Epithelial cell of esophagus (primary cell): ENCODE data around the gene ZIC2.

Source experiments
- DNase-seq: peaks from one replicate; pipeline ENCODE4 v3.0.0; 2010; ENCODE audit warnings: low read depth
- H3K4me3 ChIP-seq: 2 replicates; pipeline ENCODE4 v1.5.1; 2011; ENCODE audit warnings: mild to moderate bottlenecking, low read length, control low read depth
- CTCF ChIP-seq: IDR thresholded peaks from 2 replicates; pipeline ENCODE4 v1.5.1; 2011; ENCODE audit warnings: low read depth, mild to moderate bottlenecking, low read length, control low read depth, inconsistent platforms; ENCODE audit not compliant: insufficient read depth; ENCODE audit errors: missing control alignments

The ZIC2 gene

GRCh38 chr13:99981735-99982035, at the start of gene ZIC2:
Gene ZIC2 (plus strand): TSS chr13:99981784. CDS start chr13:99982065, 281 bp downstream.
- TF ChIP-seq CTCF: no peak
- no peak for DNase-seq
- peak within 1 kb of the TSS; percentile 27 for H3K4me3 ChIP-seq

GRCh38 chr13:99932912-99933311, 48.7 kb upstream of the ZIC2 start:
- no peak for DNase-seq
- H3K4me3 ChIP-seq: no peak overlapping the region
- no peak for TF ChIP-seq CTCF

GRCh38 chr13:99935772-99936171, 45.8 kb upstream of the ZIC2 start:
- TF ChIP-seq CTCF: no peak
- no peak overlapping the region for H3K4me3 ChIP-seq
- DNase-seq: no peak

- TF ChIP-seq CTCF: no peak
- no peak for DNase-seq
- H3K4me3 ChIP-seq: no peak overlapping the region
Observed at GRCh38 chr13:99938635-99939034, 42.9 kb upstream of the ZIC2 start.

- no peak overlapping the region for H3K4me3 ChIP-seq
- no peak for DNase-seq
- TF ChIP-seq CTCF: no peak
Observed at GRCh38 chr13:99941086-99941485, 40.5 kb upstream of the ZIC2 start.

- no peak for TF ChIP-seq CTCF
- H3K4me3 ChIP-seq: no peak overlapping the region
- no peak for DNase-seq
Observed at GRCh38 chr13:99941911-99942310, 39.7 kb upstream of the ZIC2 start.

- no peak for TF ChIP-seq CTCF
- no peak overlapping the region for H3K4me3 ChIP-seq
- no peak for DNase-seq
Observed at GRCh38 chr13:99944102-99944501, 37.5 kb upstream of the ZIC2 start.
